CD1c-positive myeloid dendritic cell (primary cell): ENCODE results near the gene TSPAN3.

Experiments used
- DNase-seq: peaks from one replicate; pipeline ENCODE4 v3.0.0-alpha.2; 2016; ENCODE audit errors: extremely low spot score

The TSPAN3 gene

GRCh38 chr15:77053709-77054108 is 17.2 kb downstream of the TSPAN3 start:
- no peak for DNase-seq

GRCh38 chr15:77052556-77052955 is 18.4 kb downstream of the TSPAN3 start:
- DNase-seq: no peak

GRCh38 chr15:77048135-77048876 is 22.6 kb downstream of the TSPAN3 start:
- no peak for DNase-seq

- DNase-seq: no peak
Observed at GRCh38 chr15:77046704-77047412, 24.1 kb downstream of the TSPAN3 start.

- DNase-seq: no peak
Observed at GRCh38 chr15:77045985-77046384, 24.9 kb downstream of the TSPAN3 start.

- DNase-seq: no peak
Observed at GRCh38 chr15:77044228-77045042, 26.5 kb downstream of the TSPAN3 start.

GRCh38 chr15:77042955-77043920 is 27.7 kb downstream of the TSPAN3 start:
- no peak for DNase-seq

- no peak for DNase-seq
Observed at GRCh38 chr15:77042245-77042919, 28.5 kb downstream of the TSPAN3 start.

GRCh38 chr15:77040673-77041072 is 30.2 kb downstream of the TSPAN3 start:
- peak; percentile 26 for DNase-seq

- no peak for DNase-seq
Observed at GRCh38 chr15:77039848-77040247, 31.1 kb downstream of the TSPAN3 start.

GRCh38 chr15:77039217-77039533 is 31.7 kb downstream of the TSPAN3 start:
- DNase-seq: no peak

GRCh38 chr15:77038312-77039216 is 32.3 kb downstream of the TSPAN3 start:
- DNase-seq: no peak

- DNase-seq: no peak
Observed at GRCh38 chr15:77037388-77038209, 33.3 kb downstream of the TSPAN3 start.

GRCh38 chr15:77036537-77037387 is 34.1 kb downstream of the TSPAN3 start:
- no peak for DNase-seq

GRCh38 chr15:77035999-77036471 is 34.9 kb downstream of the TSPAN3 start:
- DNase-seq: no peak

- DNase-seq: no peak
Observed at GRCh38 chr15:77035584-77035983, 35.3 kb downstream of the TSPAN3 start.

GRCh38 chr15:77034695-77035489 is 36.0 kb downstream of the TSPAN3 start:
- DNase-seq: no peak
